OCI-LY1 (cell line): Measurements from ENCODE around the gene HPX.
A peak's percentile ranks its signal among the peaks of the same experiment; 100 is the strongest.

ENCODE experiments used
- H2AFZ ChIP-seq: fragments of 200-600 bp; sonication (generic), shearing (Covaris generic); 2 replicates; pipeline ENCODE4 v1.6.0; 2014; ENCODE audit warnings: antibody characterized with exemption, mild to moderate bottlenecking, low read length
- H3F3A ChIP-seq: fragments of 200-600 bp; sonication (generic), shearing (Covaris generic); 2 replicates; pipeline ENCODE4 v1.6.0; 2014; ENCODE audit warnings: mild to moderate bottlenecking, antibody characterized with exemption, low read length, moderate library complexity; ENCODE audit not compliant: insufficient read depth
- H3K27ac ChIP-seq: fragments of 200-600 bp; sonication (generic); 2 replicates; pipeline ENCODE4 v1.5.1; 2014; ENCODE audit warnings: low read length, mixed run types, mild to moderate bottlenecking, low read depth; ENCODE audit not compliant: poor library complexity, severe bottlenecking
- H3K27me3 ChIP-seq: fragments of 200-600 bp; sonication (generic); 2 replicates; pipeline ENCODE4 v1.6.0; 2014; ENCODE audit warnings: antibody characterized with exemption, mild to moderate bottlenecking, low read length, moderate library complexity; ENCODE audit not compliant: insufficient read depth
- H3K36me3 ChIP-seq: fragments of 200-600 bp; sonication (generic); 2 replicates; pipeline ENCODE4 v1.6.1; 2014; ENCODE audit warnings: mild to moderate bottlenecking, antibody characterized with exemption, low read length, moderate library complexity, mixed read lengths; ENCODE audit not compliant: insufficient read depth
- H3K4me1 ChIP-seq: fragments of 200-600 bp; sonication (generic); 2 replicates; pipeline ENCODE4 v1.5.1; 2014; ENCODE audit warnings: mild to moderate bottlenecking, low read length, moderate library complexity; ENCODE audit not compliant: insufficient read depth, severe bottlenecking
- H3K4me2 ChIP-seq: fragments of 200-600 bp; sonication (generic), shearing (Covaris generic); 2 replicates; pipeline ENCODE4 v1.6.1; 2014; ENCODE audit warnings: low read length
- H3K4me3 ChIP-seq: fragments of 200-600 bp; sonication (generic); 2 replicates; pipeline ENCODE4 v1.5.1; 2014; ENCODE audit warnings: low read length, low read depth, mild to moderate bottlenecking, mixed read lengths; ENCODE audit not compliant: poor library complexity, severe bottlenecking
- H3K79me2 ChIP-seq: fragments of 200-600 bp; shearing (Covaris generic); 2 replicates; pipeline ENCODE4 v1.6.1; 2016; ENCODE audit warnings: mixed run types, low read length, mixed read lengths; ENCODE audit not compliant: insufficient read depth
- H3K9ac ChIP-seq: fragments of 200-600 bp; sonication (generic), shearing (Covaris generic); 2 replicates; pipeline ENCODE4 v1.6.1; 2014; ENCODE audit warnings: mild to moderate bottlenecking, low read length, mixed read lengths
- H3K9me2 ChIP-seq: fragments of 200-600 bp; sonication (generic), shearing (Covaris generic); 2 replicates; pipeline ENCODE4 v1.6.1; 2014; ENCODE audit warnings: low read depth, mild to moderate bottlenecking, low read length, mixed read lengths
- H3K9me3 ChIP-seq: fragments of 200-600 bp; shearing (Covaris generic); 2 replicates; pipeline ENCODE4 v1.6.1; 2014; ENCODE audit warnings: low read length, mixed read lengths
- H4K20me1 ChIP-seq: fragments of 200-600 bp; sonication (generic), shearing (Covaris generic); 2 replicates; pipeline ENCODE4 v1.6.0; 2016; ENCODE audit warnings: mild to moderate bottlenecking, low read length; ENCODE audit not compliant: insufficient read depth
- CTCF ChIP-seq: fragments of 200-600 bp; sonication (generic), shearing (Covaris generic); IDR thresholded peaks from 2 replicates; pipeline ENCODE4 v1.5.1; 2017; ENCODE audit warnings: mild to moderate bottlenecking, antibody characterized with exemption, low read length, moderate library complexity, mixed read lengths
- EZH2 ChIP-seq: fragments of 200-600 bp; sonication (generic), shearing (Covaris generic); IDR thresholded peaks from 2 replicates; pipeline ENCODE4 v1.8.0; 2017; ENCODE audit warnings: borderline replicate concordance, mixed run types, mild to moderate bottlenecking, antibody characterized with exemption, low read length, moderate library complexity, mixed read lengths

Gene HPX

GRCh38 chr11:6402061-6402470 lies 38.7 kb downstream of the HPX start:
- no peaks in the 10 kb centered on the region for H3K27me3 ChIP-seq
- peak overlapping the region; percentile 67 for H3K27ac ChIP-seq
- no peaks in the 10 kb centered on the region for H4K20me1 ChIP-seq
- no peaks in the 10 kb centered on the region for H3K36me3 ChIP-seq
- no peak overlapping the region; the same call in 1 of the 2 replicates for H3K9ac ChIP-seq
- no peaks in the 10 kb centered on the region for H3F3A ChIP-seq
- TF ChIP-seq CTCF (no peak), EZH2 (no peak)
- H2AFZ ChIP-seq, result no peak overlapping the region
- no peaks in the 10 kb centered on the region for H3K9me2 ChIP-seq
- peak overlapping the region; percentile 56 for H3K4me2 ChIP-seq
- no peaks in the 10 kb centered on the region for H3K79me2 ChIP-seq
- no peaks in the 10 kb centered on the region for H3K9me3 ChIP-seq
- H3K4me3 ChIP-seq, result peak overlapping the region; percentile 25
- H3K4me1 ChIP-seq, result peaks cover 25% of the 10 kb centered on the region

GRCh38 chr11:6401464-6401863 lies 39.3 kb downstream of the HPX start:
- no peaks in the 10 kb centered on the region for H3K79me2 ChIP-seq
- H3F3A ChIP-seq, result no peaks in the 10 kb centered on the region
- no peak overlapping the region for H3K27ac ChIP-seq
- H2AFZ ChIP-seq, result no peak overlapping the region
- peaks cover 25% of the 10 kb centered on the region for H3K4me1 ChIP-seq
- no peaks in the 10 kb centered on the region for H3K36me3 ChIP-seq
- TF ChIP-seq EZH2, result no peak
- no peak overlapping the region for H3K4me3 ChIP-seq
- no peaks in the 10 kb centered on the region for H3K9me2 ChIP-seq
- H3K27me3 ChIP-seq, result no peaks in the 10 kb centered on the region
- H3K4me2 ChIP-seq, result no peak overlapping the region
- no peak overlapping the region for H3K9ac ChIP-seq
- no peaks in the 10 kb centered on the region for H4K20me1 ChIP-seq
- H3K9me3 ChIP-seq, result no peaks in the 10 kb centered on the region

DNA sequence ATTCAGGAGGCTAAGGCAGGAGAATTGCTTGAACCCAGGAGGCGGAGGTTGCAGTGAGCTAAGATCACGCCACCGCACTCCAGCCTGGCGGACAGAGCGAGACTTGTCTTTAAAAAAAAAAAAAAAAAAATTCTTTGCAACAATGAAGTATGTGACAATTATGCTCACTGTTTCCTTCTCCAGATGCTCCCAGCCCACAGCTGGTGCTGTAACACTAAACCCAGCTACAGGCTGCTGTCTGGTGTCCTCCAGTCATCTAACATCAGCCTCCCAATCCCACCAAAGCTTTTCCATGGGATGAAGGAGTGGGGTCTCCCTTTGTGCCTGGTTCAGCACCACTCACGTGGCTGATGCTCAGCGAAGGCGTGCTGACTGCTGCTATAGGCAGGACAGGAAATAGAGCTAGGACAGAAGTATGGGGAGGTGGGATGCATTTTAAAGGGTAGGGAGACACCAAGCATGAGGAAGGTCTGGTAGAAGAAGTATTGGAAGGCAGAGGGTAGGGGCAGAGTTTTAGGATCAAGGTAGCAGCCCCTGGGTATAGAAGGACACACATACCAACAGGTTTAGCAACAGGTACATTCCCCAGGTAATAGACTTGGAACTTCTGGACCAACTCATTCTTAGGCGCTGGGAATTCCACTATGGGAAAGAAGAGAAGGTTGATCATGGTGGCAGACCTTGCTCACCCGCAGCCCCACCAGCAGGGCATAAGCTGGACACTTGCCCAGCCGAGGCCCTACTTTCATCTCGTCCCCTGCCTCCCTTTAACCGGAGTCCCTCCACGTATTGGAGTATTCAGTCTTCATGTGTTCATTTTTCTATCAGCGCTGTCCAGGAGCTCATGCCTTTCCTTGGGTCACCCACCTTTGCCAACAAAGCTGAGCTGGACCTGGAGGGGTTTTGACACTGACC lies 40.1 kb downstream of the HPX start:
- peaks cover 25% of the 10 kb centered on the region for H3K4me1 ChIP-seq

More for the DNA sequence above, 40.1 kb downstream of the HPX start:
- Histone ChIP-seq H3K27me3 (no peaks in the 10 kb centered on the region), H3K27ac (no peak overlapping the region), H3K9me3 (no peaks in the 10 kb centered on the region), H3F3A (no peaks in the 10 kb centered on the region), H4K20me1 (no peaks in the 10 kb centered on the region), H2AFZ (no peak overlapping the region), H3K9me2 (no peaks in the 10 kb centered on the region), H3K36me3 (no peaks in the 10 kb centered on the region), H3K9ac (no peak overlapping the region), H3K4me2 (no peak overlapping the region), H3K79me2 (no peaks in the 10 kb centered on the region), H3K4me3 (no peak overlapping the region)
- no peak for TF ChIP-seq CTCF
